Fibroblast of lung (primary cell): Measurements from ENCODE around the gene SLAIN1.

ENCODE experiments used
- CTCF ChIP-seq, 2 donors: IDR thresholded peaks in 1 of 2; conservative IDR thresholded peaks in 1 of 2; 1 replicate in 1 of 2; 2 replicates in 1 of 2; pipeline ENCODE4 v1.5.1; 2011 to 2012; ENCODE audit warnings: low read length in 2 of 2, control low read depth in 1 of 2, inconsistent platforms in 1 of 2, low read depth in 1 of 2, mild to moderate bottlenecking in 1 of 2
- EZH2 ChIP-seq: IDR thresholded peaks from 2 replicates; pipeline ENCODE4 v1.5.1; 2012; ENCODE audit warnings: low read length, control low read depth, mild to moderate bottlenecking; ENCODE audit errors: missing control alignments

GRCh38 chr13:77781808-77782207 lies 84.3 kb downstream of the SLAIN1 start:
- TF ChIP-seq CTCF (conservative IDR thresholded peaks at IDR 0.05 in 1 of 2, IDR thresholded peaks at IDR 0.05 in 1 of 2; ENCODE audit: low read depth in 1 of 2, low read length in 2 of 2) (no peak), EZH2 (no peak)
